Measurements from ENCODE around the gene CTNNA3.
"Not testable (repeated sequence)": the region's sequence is repeated elsewhere in the genome, so short reads cannot be mapped to it uniquely, and the experiment has no call there.

The CTNNA3 gene

GRCh38 chr10:67230680-67231500 is 465.1 kb downstream of the CTNNA3 start:
- not testable (repeated sequence) for DNase-seq

GRCh38 chr10:67225226-67225625 is 470.8 kb downstream of the CTNNA3 start:
- DNase-seq = no peak

GRCh38 chr10:67224553-67224952 is 471.4 kb downstream of the CTNNA3 start:
- no peak for DNase-seq

- no peak for DNase-seq
Observed at GRCh38 chr10:67222934-67223333, 473.1 kb downstream of the CTNNA3 start.

GRCh38 chr10:67221939-67222494 is 474.0 kb downstream of the CTNNA3 start:
- DNase-seq = no peak

GRCh38 chr10:67211680-67212079 is 484.3 kb downstream of the CTNNA3 start:
- no peak for DNase-seq

- not testable (repeated sequence) for DNase-seq
Observed at GRCh38 chr10:67207923-67208322, 488.1 kb downstream of the CTNNA3 start.

- DNase-seq = no peak
Observed at GRCh38 chr10:67200913-67201564, 495.0 kb downstream of the CTNNA3 start.

GRCh38 chr10:67175354-67175753 is 520.6 kb downstream of the CTNNA3 start:
- DNase-seq = no peak

- no peak for DNase-seq
Observed at GRCh38 chr10:67173787-67174186, 522.2 kb downstream of the CTNNA3 start.

- no peak for DNase-seq
Observed at GRCh38 chr10:67171970-67172369, 524.0 kb downstream of the CTNNA3 start.

GRCh38 chr10:67156239-67156638 is 539.8 kb downstream of the CTNNA3 start:
- no peak for DNase-seq

GRCh38 chr10:67151471-67151870 is 544.5 kb downstream of the CTNNA3 start:
- DNase-seq = no peak

GRCh38 chr10:67144530-67144929 is 551.5 kb downstream of the CTNNA3 start:
- no peak for DNase-seq

- no peak for DNase-seq
Observed at GRCh38 chr10:67141300-67141699, 554.7 kb downstream of the CTNNA3 start.

- no peak for DNase-seq
Observed at GRCh38 chr10:67140641-67141040, 555.4 kb downstream of the CTNNA3 start.

- DNase-seq = no peak
Observed at GRCh38 chr10:67127441-67127840, 568.6 kb downstream of the CTNNA3 start.

GRCh38 chr10:67119651-67120050 is 576.3 kb downstream of the CTNNA3 start:
- no peak for DNase-seq

GRCh38 chr10:67115972-67116371 is 580.0 kb downstream of the CTNNA3 start:
- DNase-seq = no peak

GRCh38 chr10:67114945-67115344 is 581.0 kb downstream of the CTNNA3 start:
- no peak for DNase-seq

- DNase-seq = no peak
Observed at GRCh38 chr10:67112765-67113164, 583.2 kb downstream of the CTNNA3 start.

- no peak for DNase-seq
Observed at GRCh38 chr10:67110286-67110685, 585.7 kb downstream of the CTNNA3 start.

GRCh38 chr10:67107670-67108069 is 588.3 kb downstream of the CTNNA3 start:
- no peak for DNase-seq

GRCh38 chr10:67100951-67101350 is 595.0 kb downstream of the CTNNA3 start:
- no peak for DNase-seq

Data from NCI-H1048 (cell line).